Astrocyte (in vitro differentiated cells and primary cell): Measurements from ENCODE around the gene WIZ. TPM values are rescaled to one million over a fixed set of nuclear protein-coding genes. Genes with fewer than 3 reads are reported as not detected.

Experiments
- DNase-seq: peaks from one replicate; pipeline ENCODE4 v3.0.0-alpha.2; 2010; ENCODE audit warnings: low read depth
- FAIRE-seq: peaks from 2 replicates; lab custom pipeline; 2011; peaks lifted over from hg19 to GRCh38; lab: Jason Lieb, UNC
- H2AFZ ChIP-seq: 2 replicates; pipeline ENCODE4 v1.6.0; 2012; ENCODE audit warnings: low read depth, low read length, inconsistent platforms
- H3K27ac ChIP-seq: 2 replicates; pipeline ENCODE4 v1.5.1; 2011; ENCODE audit warnings: low read depth, low read length, inconsistent platforms
- H3K27me3 ChIP-seq: 2 replicates; pipeline ENCODE4 v1.6.0; 2011; ENCODE audit warnings: low read length, inconsistent platforms; ENCODE audit not compliant: insufficient read depth
- H3K36me3 ChIP-seq: 2 replicates; pipeline ENCODE4 v1.5.1; 2011; ENCODE audit warnings: low read length, inconsistent platforms; ENCODE audit not compliant: insufficient read depth
- H3K4me1 ChIP-seq: 2 replicates; pipeline ENCODE4 v1.5.1; 2011; ENCODE audit warnings: low read length, inconsistent platforms; ENCODE audit not compliant: insufficient read depth
- H3K4me2 ChIP-seq: 2 replicates; pipeline ENCODE4 v1.6.0; 2012; ENCODE audit warnings: low read length, inconsistent platforms
- H3K4me3 ChIP-seq: 2 replicates; pipeline ENCODE4 v1.5.1; 2011; ENCODE audit warnings: low read depth, mild to moderate bottlenecking, low read length, inconsistent platforms; ENCODE audit not compliant: insufficient read depth
- H3K79me2 ChIP-seq: 2 replicates; pipeline ENCODE4 v1.6.0; 2012; ENCODE audit warnings: mild to moderate bottlenecking, low read length, inconsistent platforms; ENCODE audit not compliant: insufficient read depth
- H3K9ac ChIP-seq: 2 replicates; pipeline ENCODE4 v1.6.0; 2012; ENCODE audit warnings: mild to moderate bottlenecking, low read length, inconsistent platforms
- H3K9me3 ChIP-seq: 2 replicates; pipeline ENCODE4 v1.5.1; 2012; ENCODE audit warnings: low read depth, mild to moderate bottlenecking, low read length, inconsistent platforms; ENCODE audit not compliant: insufficient read depth
- H4K20me1 ChIP-seq: 2 replicates; pipeline ENCODE4 v1.6.0; 2012; ENCODE audit warnings: low read length, inconsistent platforms; ENCODE audit not compliant: insufficient read depth
- H3K27ac Mint-ChIP-seq: one replicate; pipeline ENCODE4 v1.8.0; 2021; ENCODE audit warnings: mild to moderate bottlenecking, mixed read lengths; ENCODE audit not compliant: unreplicated experiment
- H3K27me3 Mint-ChIP-seq: one replicate; pipeline ENCODE4 v1.8.0; 2021; ENCODE audit warnings: low read depth, mixed read lengths; ENCODE audit not compliant: unreplicated experiment
- H3K36me3 Mint-ChIP-seq: one replicate; pipeline ENCODE4 v1.8.0; 2021; ENCODE audit warnings: low read depth, mixed read lengths; ENCODE audit not compliant: unreplicated experiment
- H3K4me1 Mint-ChIP-seq: one replicate; pipeline ENCODE4 v1.8.0; 2021; ENCODE audit warnings: low read depth, mixed read lengths; ENCODE audit not compliant: unreplicated experiment
- H3K4me3 Mint-ChIP-seq: one replicate; pipeline ENCODE4 v1.8.0; 2021; ENCODE audit warnings: mild to moderate bottlenecking, moderate library complexity, mixed read lengths; ENCODE audit not compliant: unreplicated experiment
- H3K9me3 Mint-ChIP-seq: one replicate; pipeline ENCODE4 v1.8.0; 2021; ENCODE audit warnings: mild to moderate bottlenecking, mixed read lengths; ENCODE audit not compliant: unreplicated experiment
- EZH2 ChIP-seq: IDR thresholded peaks from 2 replicates; pipeline ENCODE4 v1.6.1; 2012; ENCODE audit warnings: mild to moderate bottlenecking, low read length, inconsistent platforms; ENCODE audit not compliant: insufficient read depth
- total RNA-seq: library from RNA; stranded (reverse); gene quantifications from 2 replicates; pipeline ENCODE4 v1.2.1, GENCODE V29; 2021
- TF ChIP-seq, protein P1 (sequence below): IDR thresholded peaks from 2 replicates; pipeline ENCODE4 v1.5.1; 2011; ENCODE audit warnings: low read depth, mild to moderate bottlenecking, inconsistent platforms, low read length, moderate library complexity; ENCODE audit not compliant: insufficient read depth

WIZ gene
- total RNA-seq, 1 donor from 2014 or later = 43.8 TPM

DNA sequence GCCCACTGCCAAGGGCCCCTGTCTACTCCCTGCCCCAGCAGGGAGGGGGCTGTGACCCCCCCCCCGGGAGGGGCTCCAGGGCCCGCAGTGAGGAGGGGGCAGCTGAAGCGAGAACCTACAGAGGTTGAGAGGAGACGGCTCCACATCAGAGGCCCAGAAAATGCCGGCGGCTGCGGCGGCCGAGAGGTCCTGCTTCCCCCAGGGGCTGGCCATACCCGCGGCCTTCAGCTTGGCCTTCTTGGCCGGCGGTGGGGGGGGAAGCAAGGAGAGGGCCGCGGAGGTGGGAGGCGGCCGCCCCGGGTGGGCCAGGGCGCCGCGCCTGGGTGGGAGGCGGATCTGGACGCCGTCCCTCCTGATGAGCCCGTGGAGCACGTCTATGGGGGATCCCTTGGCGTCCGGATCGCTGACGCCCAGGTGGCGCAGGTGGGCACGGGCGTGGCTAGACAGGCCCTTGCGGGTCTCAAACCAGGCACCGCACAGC is 21.7 kb downstream of the WIZ start:
- Histone ChIP-seq H3K9ac (no peak overlapping the region), H3K79me2 (peaks cover 55% of the 10 kb centered on the region), H2AFZ (no peak overlapping the region), H3K4me3 (no peak overlapping the region), H3K9me3 (peaks cover 4% of the 10 kb centered on the region), H3K4me2 (no peak overlapping the region), H3K27ac (no peak overlapping the region), H3K27me3 (no peaks in the 10 kb centered on the region), H3K36me3 (peaks cover 16% of the 10 kb centered on the region), H3K4me1 (peaks cover 13% of the 10 kb centered on the region), H4K20me1 (peaks cover 56% of the 10 kb centered on the region)
- no peak for DNase-seq
- FAIRE-seq = no peak
- H3K27ac Mint-ChIP-seq = no peak overlapping the region
- H3K36me3 Mint-ChIP-seq = peaks cover 21% of the 10 kb centered on the region
- H3K27me3 Mint-ChIP-seq = no peaks in the 10 kb centered on the region
- H3K4me1 Mint-ChIP-seq = peaks cover 11% of the 10 kb centered on the region
- H3K9me3 Mint-ChIP-seq = peaks cover 2% of the 10 kb centered on the region
- no peak for TF ChIP-seq EZH2
- TF ChIP-seq, protein P1, sequence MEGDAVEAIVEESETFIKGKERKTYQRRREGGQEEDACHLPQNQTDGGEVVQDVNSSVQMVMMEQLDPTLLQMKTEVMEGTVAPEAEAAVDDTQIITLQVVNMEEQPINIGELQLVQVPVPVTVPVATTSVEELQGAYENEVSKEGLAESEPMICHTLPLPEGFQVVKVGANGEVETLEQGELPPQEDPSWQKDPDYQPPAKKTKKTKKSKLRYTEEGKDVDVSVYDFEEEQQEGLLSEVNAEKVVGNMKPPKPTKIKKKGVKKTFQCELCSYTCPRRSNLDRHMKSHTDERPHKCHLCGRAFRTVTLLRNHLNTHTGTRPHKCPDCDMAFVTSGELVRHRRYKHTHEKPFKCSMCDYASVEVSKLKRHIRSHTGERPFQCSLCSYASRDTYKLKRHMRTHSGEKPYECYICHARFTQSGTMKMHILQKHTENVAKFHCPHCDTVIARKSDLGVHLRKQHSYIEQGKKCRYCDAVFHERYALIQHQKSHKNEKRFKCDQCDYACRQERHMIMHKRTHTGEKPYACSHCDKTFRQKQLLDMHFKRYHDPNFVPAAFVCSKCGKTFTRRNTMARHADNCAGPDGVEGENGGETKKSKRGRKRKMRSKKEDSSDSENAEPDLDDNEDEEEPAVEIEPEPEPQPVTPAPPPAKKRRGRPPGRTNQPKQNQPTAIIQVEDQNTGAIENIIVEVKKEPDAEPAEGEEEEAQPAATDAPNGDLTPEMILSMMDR = no peak
- no peak overlapping the region for H3K4me3 Mint-ChIP-seq

DNA sequence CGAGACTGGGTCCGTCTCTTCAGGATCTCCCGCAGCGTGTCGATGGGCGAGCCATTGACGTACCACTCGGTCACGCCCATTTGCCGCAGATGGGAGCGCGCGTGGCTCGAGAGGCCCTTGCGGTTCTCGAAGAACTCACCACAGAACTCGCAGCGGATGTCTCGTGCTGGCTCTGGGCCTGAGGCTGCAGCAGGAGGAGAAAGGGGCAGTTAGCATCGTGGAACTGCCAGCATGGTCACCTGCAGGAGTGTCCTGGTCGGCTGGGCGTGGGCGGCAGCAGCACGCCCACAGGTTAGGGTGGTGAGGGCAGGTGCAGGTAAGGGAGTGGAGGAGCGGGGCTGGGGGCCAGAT is 22.4 kb downstream of the WIZ start:
- H3K36me3 ChIP-seq = peaks cover 19% of the 10 kb centered on the region
- H2AFZ ChIP-seq = no peak overlapping the region
- H3K4me3 Mint-ChIP-seq = no peak overlapping the region
- no peak overlapping the region for H3K27ac Mint-ChIP-seq
- peaks cover 25% of the 10 kb centered on the region for H3K36me3 Mint-ChIP-seq
- H4K20me1 ChIP-seq = peaks cover 56% of the 10 kb centered on the region
- peaks cover 2% of the 10 kb centered on the region for H3K9me3 Mint-ChIP-seq
- peaks cover 51% of the 10 kb centered on the region for H3K79me2 ChIP-seq
- TF ChIP-seq EZH2 = no peak
- TF ChIP-seq, protein P1 = no peak
- H3K4me1 ChIP-seq = peaks cover 13% of the 10 kb centered on the region
- H3K27ac ChIP-seq = no peak overlapping the region
- H3K9ac ChIP-seq = no peak overlapping the region
- DNase-seq (no peak), FAIRE-seq (no peak)
- H3K4me2 ChIP-seq = no peak overlapping the region
- H3K9me3 ChIP-seq = peaks cover 5% of the 10 kb centered on the region
- no peaks in the 10 kb centered on the region for H3K27me3 Mint-ChIP-seq
- H3K4me3 ChIP-seq = no peak overlapping the region
- no peaks in the 10 kb centered on the region for H3K27me3 ChIP-seq
- H3K4me1 Mint-ChIP-seq = peaks cover 11% of the 10 kb centered on the region

DNA sequence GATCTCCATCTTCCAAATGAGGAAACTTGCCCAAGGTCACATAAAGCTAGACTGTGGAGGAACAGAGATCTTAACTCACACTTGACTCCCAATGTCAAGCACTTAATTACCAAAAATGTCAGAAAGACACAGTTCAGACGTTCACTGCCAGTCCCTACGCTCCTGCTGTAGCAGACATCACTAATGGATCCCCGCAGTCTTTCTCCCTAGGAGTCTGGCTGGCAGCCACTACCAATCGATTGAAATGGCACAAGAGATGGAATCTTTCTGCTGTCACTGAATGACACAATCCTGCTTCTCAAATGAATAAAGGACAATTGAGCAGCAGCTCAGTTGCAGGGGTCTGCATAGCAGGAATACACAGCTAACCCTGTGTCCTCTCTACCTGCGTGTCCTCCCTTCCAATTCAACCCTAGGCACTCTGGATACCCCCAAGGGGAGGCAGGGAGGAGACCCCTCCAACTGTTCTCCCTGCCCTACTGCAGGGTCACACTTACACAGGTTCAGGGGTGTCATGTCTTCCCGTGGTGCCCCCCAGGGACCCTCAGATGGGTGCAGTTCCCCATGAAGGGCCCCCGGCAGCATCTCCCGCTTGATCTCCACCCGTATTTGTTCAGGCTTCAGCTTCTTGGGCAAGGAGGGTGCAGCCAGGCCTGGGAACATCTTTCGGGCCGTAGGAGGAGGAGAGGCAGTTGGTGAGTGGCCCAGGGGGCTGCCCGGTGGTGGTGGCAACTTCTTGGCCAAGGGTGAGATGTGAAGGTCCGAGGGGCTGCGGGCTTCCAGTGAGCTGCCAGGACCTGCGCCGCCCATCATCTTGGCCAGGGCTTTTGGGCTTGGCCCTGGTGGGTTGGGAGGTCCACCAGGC is 23.0 kb downstream of the WIZ start:
- H3K27me3 Mint-ChIP-seq = no peaks in the 10 kb centered on the region
- peaks cover 12% of the 10 kb centered on the region for H3K4me1 ChIP-seq
- FAIRE-seq (no peak), DNase-seq (no peak)
- peaks cover 55% of the 10 kb centered on the region for H4K20me1 ChIP-seq
- H3K9me3 ChIP-seq = peaks cover 5% of the 10 kb centered on the region
- H3K4me3 ChIP-seq = no peak overlapping the region
- H3K36me3 ChIP-seq = peaks cover 20% of the 10 kb centered on the region
- H3K4me1 Mint-ChIP-seq = peaks cover 11% of the 10 kb centered on the region
- H3K9ac ChIP-seq = no peak overlapping the region
- H2AFZ ChIP-seq = no peak overlapping the region
- no peak overlapping the region for H3K4me2 ChIP-seq
- no peak overlapping the region for H3K27ac Mint-ChIP-seq
- H3K27me3 ChIP-seq = no peaks in the 10 kb centered on the region
- TF ChIP-seq EZH2 = no peak
- TF ChIP-seq, protein P1 = no peak
- peaks cover 27% of the 10 kb centered on the region for H3K36me3 Mint-ChIP-seq
- H3K4me3 Mint-ChIP-seq = no peak overlapping the region
- no peak overlapping the region for H3K27ac ChIP-seq
- peaks cover 46% of the 10 kb centered on the region for H3K79me2 ChIP-seq
- peaks cover 2% of the 10 kb centered on the region for H3K9me3 Mint-ChIP-seq
